Measurements from ENCODE around the gene LRRC37A. TPM values are rescaled to one million over a fixed set of nuclear protein-coding genes. Genes with fewer than 3 reads are reported as not detected.
"Not testable (repeated sequence)": the region's sequence is repeated elsewhere in the genome, so short reads cannot be mapped to it uniquely, and the experiment has no call there.

LRRC37A gene
- total RNA-seq, 4 donors from 2014 or later, result 1.6 to 4.2 (median 2.2) TPM

GRCh38 chr17:46270032-46270431 is 24.9 kb upstream of the LRRC37A start:
- no peak for TF ChIP-seq CTCF (IDR thresholded peaks at IDR 0.05)
- ATAC-seq (ENCODE audit: low FRiP score) (no peak), DNase-seq (ENCODE audit: low spot score) (no peak)

GRCh38 chr17:46273541-46274236 is 21.2 kb upstream of the LRRC37A start:
- DNase-seq (ENCODE audit: low spot score), result no peak
- TF ChIP-seq CTCF (IDR thresholded peaks at IDR 0.05), result no peak
- no peak for ATAC-seq (ENCODE audit: low FRiP score)

DNA sequence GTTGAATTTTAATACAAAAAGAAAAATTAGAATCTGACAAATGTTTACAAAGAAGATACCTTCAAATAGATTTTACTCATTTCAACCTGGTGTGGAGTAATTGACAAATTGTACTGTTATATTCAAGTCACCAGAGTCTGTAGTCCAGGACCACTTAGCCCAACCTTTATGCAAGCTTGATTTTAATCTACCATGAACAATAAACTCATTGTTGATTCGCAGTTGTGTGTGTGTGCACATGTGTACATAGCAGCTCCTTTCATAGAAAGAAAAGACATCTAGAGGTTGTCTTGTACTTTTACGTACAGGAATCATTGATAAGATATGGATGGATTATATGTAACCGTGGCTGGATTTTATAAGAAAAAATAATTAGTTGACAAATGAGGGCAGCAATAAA is 20.7 kb upstream of the LRRC37A start:
- no peak for TF ChIP-seq CTCF (IDR thresholded peaks at IDR 0.05)
- DNase-seq (ENCODE audit: low spot score) (no peak), ATAC-seq (ENCODE audit: low FRiP score) (no peak)

GRCh38 chr17:46276728-46277479 is 18.0 kb upstream of the LRRC37A start:
- not testable (repeated sequence) for ATAC-seq (ENCODE audit: low FRiP score); DNase-seq (ENCODE audit: low spot score)

DNA sequence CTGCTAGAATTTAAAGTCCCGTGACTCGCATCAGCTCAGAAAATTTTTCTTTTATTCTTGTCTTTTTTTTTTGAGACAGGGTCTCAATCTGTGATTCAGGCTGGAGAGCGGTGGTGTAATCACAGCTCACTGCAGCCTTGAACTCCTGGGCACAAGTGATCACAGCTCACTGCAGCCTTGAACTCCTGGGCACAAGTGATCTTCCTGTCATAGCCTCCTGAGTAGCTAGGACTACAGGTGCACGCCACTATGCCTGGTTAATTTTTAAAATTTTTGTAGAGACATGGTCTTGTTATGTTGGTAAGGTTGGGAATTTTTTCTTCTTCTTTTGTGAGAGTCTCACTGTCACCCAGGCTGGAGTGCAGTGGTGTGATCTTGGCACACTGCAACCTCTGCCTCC is 13.6 kb upstream of the LRRC37A start:
- not testable (repeated sequence) for ATAC-seq (ENCODE audit: low FRiP score)

DNA sequence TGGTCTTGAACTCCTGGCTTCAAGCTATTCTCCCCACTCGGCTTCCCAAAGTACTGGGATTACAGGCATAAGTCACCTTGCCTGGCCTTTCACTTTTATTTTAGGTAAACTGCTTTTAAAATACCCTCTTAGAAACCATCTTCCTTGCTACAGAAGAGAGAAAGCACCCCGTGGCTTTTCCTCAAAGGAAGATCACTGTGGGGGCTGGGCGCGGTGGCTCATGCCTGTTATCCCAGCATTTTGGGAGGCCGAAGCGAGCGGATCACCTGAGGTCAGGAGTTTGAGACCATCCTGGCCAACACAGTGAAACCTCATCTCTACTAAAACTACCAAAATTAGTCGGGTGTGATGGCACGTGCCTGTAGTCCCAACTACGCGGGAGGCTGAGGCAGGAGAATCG is 12.3 kb upstream of the LRRC37A start:
- DNase-seq (ENCODE audit: low spot score); ATAC-seq (ENCODE audit: low FRiP score): not testable (repeated sequence)

More for the DNA sequence above, 13.6 kb upstream of the LRRC37A start:
- not testable (repeated sequence) for DNase-seq (ENCODE audit: low spot score)

DNA sequence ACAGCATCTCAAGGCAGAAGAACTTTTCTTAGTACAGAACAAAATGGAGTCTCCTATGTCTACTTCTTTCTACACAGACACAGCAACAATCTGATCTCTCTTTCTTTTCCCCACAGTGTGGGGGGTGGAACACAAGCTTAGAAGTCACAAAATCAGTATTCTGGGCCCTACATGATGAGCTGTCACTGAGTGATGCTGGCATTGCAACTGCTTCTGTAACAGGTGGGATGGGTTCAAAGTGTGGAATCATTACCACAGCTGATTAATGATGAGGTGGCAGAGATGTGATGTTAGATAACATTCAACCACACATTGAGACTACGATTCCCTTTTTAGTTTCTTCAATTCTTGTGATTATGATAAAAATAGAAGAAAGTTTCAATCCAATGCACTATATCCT is 10.5 kb upstream of the LRRC37A start:
- ATAC-seq (ENCODE audit: low FRiP score); DNase-seq (ENCODE audit: low spot score): not testable (repeated sequence)

DNA sequence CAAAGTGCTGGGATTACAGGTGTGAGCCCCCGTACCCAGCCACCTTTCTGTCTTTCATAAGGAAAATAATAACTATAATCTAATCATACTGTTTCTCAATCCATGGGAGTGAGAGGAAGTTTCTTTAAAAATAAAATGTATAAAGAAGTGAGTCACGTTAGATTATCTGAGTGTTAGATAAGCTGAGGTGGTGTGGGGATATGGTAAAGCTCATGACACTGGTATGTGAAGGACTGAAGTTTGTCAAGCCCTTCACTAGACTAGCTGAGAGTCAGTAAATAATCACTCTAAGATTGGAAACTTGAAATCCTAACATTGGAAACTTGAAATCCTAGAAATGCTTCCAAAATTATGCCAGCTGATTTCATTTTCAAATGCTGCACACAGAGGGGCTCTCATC is 9.4 kb upstream of the LRRC37A start:
- DNase-seq (ENCODE audit: low spot score); ATAC-seq (ENCODE audit: low FRiP score): not testable (repeated sequence)

DNA sequence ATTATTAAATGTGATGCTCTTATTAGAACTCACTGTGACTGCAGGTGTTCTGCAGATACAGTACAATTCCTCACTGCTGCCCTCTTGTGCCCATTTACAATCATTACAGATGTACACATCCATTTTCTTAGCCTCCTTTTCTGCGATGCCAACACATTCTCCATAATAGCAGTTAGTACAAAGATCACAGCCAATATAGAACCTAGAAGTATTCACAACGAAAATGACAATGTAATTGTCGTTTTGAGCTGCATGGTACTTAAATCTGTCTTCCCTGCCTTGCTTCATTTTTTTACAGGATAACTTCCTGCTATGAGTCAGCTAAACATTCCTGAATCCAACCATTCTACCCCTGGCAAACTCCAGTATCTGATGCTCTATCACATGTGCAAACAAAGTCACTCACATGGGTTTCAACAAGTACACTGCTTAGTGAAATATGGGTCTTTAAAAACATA is 8.1 kb upstream of the LRRC37A start:
- TF ChIP-seq CTCF (IDR thresholded peaks at IDR 0.05), result peak; percentile 16 to 42 (median 30)
- not testable (repeated sequence) for DNase-seq (ENCODE audit: low spot score); ATAC-seq (ENCODE audit: low FRiP score)

DNA sequence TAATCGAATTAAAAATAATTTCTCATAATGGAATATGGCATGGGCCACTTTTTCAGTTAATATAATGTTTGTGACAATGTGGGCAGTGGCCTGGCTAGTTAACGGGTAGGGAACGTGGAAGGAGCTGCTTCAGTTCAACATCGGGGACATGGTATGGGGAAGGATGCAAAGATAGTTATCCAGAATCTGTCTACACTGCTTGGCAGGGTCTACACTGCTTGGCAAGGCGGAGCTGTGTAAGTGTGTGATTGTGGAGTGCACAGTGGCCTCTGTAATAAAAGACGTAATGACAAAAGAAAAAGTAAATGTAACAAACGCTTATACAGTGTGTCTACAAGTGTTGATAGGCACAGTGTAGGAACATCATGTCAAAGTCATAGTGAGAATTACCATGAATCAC is 7.3 kb upstream of the LRRC37A start:
- ATAC-seq (ENCODE audit: low FRiP score); DNase-seq (ENCODE audit: low spot score): not testable (repeated sequence)

DNA sequence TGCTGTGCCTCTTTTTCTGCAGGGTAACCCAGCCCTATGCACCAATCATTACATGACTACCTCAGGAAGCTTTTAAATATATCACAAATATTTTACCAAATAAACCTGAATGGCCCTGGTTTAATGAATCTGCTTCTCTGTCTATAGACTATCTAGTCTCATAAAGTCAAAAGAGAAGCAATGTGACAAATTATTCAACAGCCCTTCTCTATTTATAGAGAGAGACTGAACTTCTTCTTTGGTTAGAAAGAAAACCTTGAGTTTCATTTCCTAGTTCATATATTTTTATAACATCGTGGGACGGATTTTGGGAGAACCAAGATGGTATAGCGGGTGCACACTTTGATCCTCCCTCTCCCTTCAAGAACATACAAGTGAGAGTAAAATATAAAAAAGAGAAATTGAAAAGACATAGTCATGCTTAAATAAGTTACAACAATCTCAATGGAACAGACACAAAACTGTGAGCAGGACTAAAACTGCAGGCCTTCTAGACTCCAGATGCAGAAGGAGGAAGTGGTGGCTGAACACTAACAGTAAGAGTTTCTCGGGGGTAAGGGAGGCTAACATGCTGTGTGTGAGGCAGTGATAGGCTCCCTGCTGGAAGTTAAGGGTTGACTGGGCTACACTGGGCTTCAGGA is 3.9 kb upstream of the LRRC37A start:
- not testable (repeated sequence) for DNase-seq (ENCODE audit: low spot score); ATAC-seq (ENCODE audit: low FRiP score)

- DNase-seq (ENCODE audit: low spot score); ATAC-seq (ENCODE audit: low FRiP score): not testable (repeated sequence)
Observed at GRCh38 chr17:46291618-46292017, 3.3 kb upstream of the LRRC37A start.

DNA sequence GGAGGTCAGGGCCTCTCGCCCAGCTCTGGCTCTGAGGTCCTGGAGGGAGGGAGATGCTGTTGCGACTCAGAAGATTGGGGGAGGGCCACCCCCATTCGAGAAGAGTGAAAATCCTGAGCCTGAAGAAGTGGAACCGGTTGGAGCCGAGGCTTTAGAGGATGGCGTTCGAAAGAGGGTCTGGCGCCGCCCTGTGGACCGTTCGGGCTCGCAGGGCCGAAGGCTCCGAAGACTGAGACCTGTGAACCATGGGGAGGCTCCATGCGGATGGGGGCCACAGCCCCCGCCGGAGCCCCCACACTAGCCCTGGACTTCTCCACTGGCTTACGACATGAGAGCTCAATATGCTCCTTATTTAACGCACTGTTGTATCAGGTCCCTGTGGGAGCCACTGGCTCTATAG is 46.3 kb downstream of the LRRC37A start:
- ATAC-seq (ENCODE audit: low FRiP score); DNase-seq (ENCODE audit: low spot score): not testable (repeated sequence)

DNA sequence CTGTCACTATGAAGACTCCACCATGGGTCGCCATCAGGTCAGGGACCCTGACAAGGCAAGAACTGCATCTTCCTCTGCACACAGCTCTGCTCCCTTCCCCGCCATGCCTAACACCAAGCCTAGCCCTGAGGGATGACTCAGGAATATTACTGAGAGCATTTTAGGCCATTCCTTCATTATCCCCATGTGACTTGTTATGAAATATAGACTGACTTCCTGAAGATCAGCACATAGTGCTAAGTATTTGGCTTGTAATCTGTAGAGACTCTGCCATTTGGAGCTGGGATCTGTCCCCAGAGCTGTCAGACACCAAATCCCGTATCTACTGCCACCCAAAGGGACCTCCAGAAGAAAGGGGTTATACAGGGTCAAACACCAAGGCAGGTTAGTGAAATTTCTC is 47.2 kb downstream of the LRRC37A start:
- ATAC-seq (ENCODE audit: low FRiP score), result peak; percentile 54
- DNase-seq (ENCODE audit: low spot score), result not testable (repeated sequence)

Data from omental fat pad (tissue), 4 donors.